ENCODE results near the gene BCKDHB.

BCKDHB gene

DNA sequence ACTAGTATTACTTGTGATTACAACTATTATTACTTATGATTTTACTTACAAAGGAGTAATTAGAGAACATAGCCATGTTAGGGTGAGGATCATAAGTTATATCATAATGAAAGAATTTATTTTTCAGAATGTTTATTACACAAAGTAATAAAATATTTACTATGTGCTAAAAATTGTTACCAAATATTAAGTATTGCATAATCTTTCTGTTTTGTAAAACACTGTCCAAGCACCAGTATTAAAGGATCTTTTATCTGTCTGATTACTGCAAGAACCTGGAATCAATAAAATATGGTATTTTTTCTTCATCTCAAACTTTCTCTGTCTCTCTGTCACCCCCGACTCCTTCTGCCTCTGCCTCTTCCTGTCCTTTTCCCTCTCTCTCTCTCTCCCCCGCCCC lies 250.1 kb downstream of the BCKDHB start:
- H3K36me3 ChIP-seq (ENCODE audit: insufficient read depth): no peaks in the 10 kb centered on the region
- H3K27me3 ChIP-seq (ENCODE audit: insufficient read depth, low read depth): no peaks in the 10 kb centered on the region
- H4K20me1 ChIP-seq (ENCODE audit: insufficient read depth): no peaks in the 10 kb centered on the region
- TF ChIP-seq CTCF (conservative IDR thresholded peaks at IDR 0.05; ENCODE audit: low read depth, low read length): no peak
- H3K79me2 ChIP-seq (ENCODE audit: insufficient read depth, low read depth): no peaks in the 10 kb centered on the region
- H3K9ac ChIP-seq: no peak overlapping the region
- H3K27ac ChIP-seq: no peak overlapping the region
- no peak overlapping the region for H2AFZ ChIP-seq (ENCODE audit: low read depth)
- H3K4me1 ChIP-seq (ENCODE audit: low read depth, poor library complexity, severe bottlenecking): no peaks in the 10 kb centered on the region
- no peak overlapping the region for H3K4me3 ChIP-seq (IDR thresholded peaks at IDR 0.05; ENCODE audit: insufficient read depth, low read depth, low read length)
- H3K4me2 ChIP-seq: no peak overlapping the region

- TF ChIP-seq CTCF (conservative IDR thresholded peaks at IDR 0.05; ENCODE audit: low read depth, low read length): no peak
- H3K27me3 ChIP-seq (ENCODE audit: insufficient read depth, low read depth): no peaks in the 10 kb centered on the region
- no peak overlapping the region for H3K27ac ChIP-seq
- no peaks in the 10 kb centered on the region for H4K20me1 ChIP-seq (ENCODE audit: insufficient read depth)
- no peaks in the 10 kb centered on the region for H3K4me1 ChIP-seq (ENCODE audit: low read depth, poor library complexity, severe bottlenecking)
- no peak overlapping the region for H3K4me2 ChIP-seq
- H3K79me2 ChIP-seq (ENCODE audit: insufficient read depth, low read depth): no peaks in the 10 kb centered on the region
- H3K4me3 ChIP-seq (IDR thresholded peaks at IDR 0.05; ENCODE audit: insufficient read depth, low read depth, low read length): no peak overlapping the region
- no peaks in the 10 kb centered on the region for H3K36me3 ChIP-seq (ENCODE audit: insufficient read depth)
- no peak overlapping the region for H2AFZ ChIP-seq (ENCODE audit: low read depth)
- H3K9ac ChIP-seq: no peak overlapping the region
These were observed 250.6 kb downstream of the BCKDHB start for GRCh38 chr6:80357081-80357480.

DNA sequence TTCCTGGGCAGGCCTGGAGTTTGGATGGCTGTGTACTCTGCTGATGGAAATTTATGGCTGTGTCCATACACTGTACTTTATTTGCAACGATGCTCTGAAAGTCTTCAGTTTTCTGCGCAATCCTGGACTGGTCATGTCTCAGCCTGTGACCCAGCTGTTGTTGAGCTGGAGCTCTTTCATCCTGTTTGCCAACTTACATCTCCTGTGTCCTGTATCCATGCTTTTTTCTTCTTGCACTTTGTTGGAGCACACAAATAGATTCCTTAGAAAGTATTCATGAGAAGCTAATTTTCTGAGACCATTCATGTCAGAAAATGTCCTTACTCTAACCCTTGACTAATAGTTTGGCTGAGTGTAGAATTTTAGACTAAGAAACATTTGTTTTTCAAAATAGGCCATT lies 251.2 kb downstream of the BCKDHB start:
- no peaks in the 10 kb centered on the region for H3K27me3 ChIP-seq (ENCODE audit: insufficient read depth, low read depth)
- H3K4me2 ChIP-seq: no peak overlapping the region
- no peaks in the 10 kb centered on the region for H3K79me2 ChIP-seq (ENCODE audit: insufficient read depth, low read depth)
- no peak overlapping the region for H3K4me3 ChIP-seq (IDR thresholded peaks at IDR 0.05; ENCODE audit: insufficient read depth, low read depth, low read length)
- H3K9ac ChIP-seq: no peak overlapping the region
- no peak for TF ChIP-seq CTCF (conservative IDR thresholded peaks at IDR 0.05; ENCODE audit: low read depth, low read length)
- no peak overlapping the region for H3K27ac ChIP-seq
- no peaks in the 10 kb centered on the region for H3K4me1 ChIP-seq (ENCODE audit: low read depth, poor library complexity, severe bottlenecking)
- no peaks in the 10 kb centered on the region for H4K20me1 ChIP-seq (ENCODE audit: insufficient read depth)
- H2AFZ ChIP-seq (ENCODE audit: low read depth): no peak overlapping the region
- no peaks in the 10 kb centered on the region for H3K36me3 ChIP-seq (ENCODE audit: insufficient read depth)

GRCh38 chr6:80363501-80364122 lies 257.1 kb downstream of the BCKDHB start:
- Histone ChIP-seq H3K36me3 (ENCODE audit: insufficient read depth) (no peaks in the 10 kb centered on the region), H3K9ac (no peak overlapping the region)

More at GRCh38 chr6:80363501-80364122, 257.1 kb downstream of the BCKDHB start:
- Histone ChIP-seq H3K4me1 (ENCODE audit: low read depth, poor library complexity, severe bottlenecking) (no peaks in the 10 kb centered on the region), H4K20me1 (ENCODE audit: insufficient read depth) (no peaks in the 10 kb centered on the region), H3K27me3 (ENCODE audit: insufficient read depth, low read depth) (no peaks in the 10 kb centered on the region), H3K4me2 (no peak overlapping the region), H2AFZ (ENCODE audit: low read depth) (no peak overlapping the region), H3K4me3 (IDR thresholded peaks at IDR 0.05; ENCODE audit: insufficient read depth, low read depth, low read length) (no peak overlapping the region), H3K27ac (no peak overlapping the region), H3K79me2 (ENCODE audit: insufficient read depth, low read depth) (no peaks in the 10 kb centered on the region)
- TF ChIP-seq CTCF (conservative IDR thresholded peaks at IDR 0.05; ENCODE audit: low read depth, low read length): no peak
